ENCODE results near the gene ZNF669.

GRCh38 chr1:247105966-247106365 is 1.8 kb upstream of the ZNF669 start:
- no peak for TF ChIP-seq CHD2 (IDR thresholded peaks at IDR 0.05; ENCODE audit: low read length, partially characterized antibody)
- TF ChIP-seq CTCF (IDR thresholded peaks at IDR 0.05): no peak
- TF ChIP-seq POLR2AphosphoS5 (IDR thresholded peaks at IDR 0.05; ENCODE audit: low read depth, low read length): no peak
- no peak for TF ChIP-seq NRF1 (IDR thresholded peaks at IDR 0.05; ENCODE audit: low read depth, low read length)
- TF ChIP-seq, protein P1, sequence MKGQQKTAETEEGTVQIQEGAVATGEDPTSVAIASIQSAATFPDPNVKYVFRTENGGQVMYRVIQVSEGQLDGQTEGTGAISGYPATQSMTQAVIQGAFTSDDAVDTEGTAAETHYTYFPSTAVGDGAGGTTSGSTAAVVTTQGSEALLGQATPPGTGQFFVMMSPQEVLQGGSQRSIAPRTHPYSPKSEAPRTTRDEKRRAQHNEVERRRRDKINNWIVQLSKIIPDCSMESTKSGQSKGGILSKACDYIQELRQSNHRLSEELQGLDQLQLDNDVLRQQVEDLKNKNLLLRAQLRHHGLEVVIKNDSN (IDR thresholded peaks at IDR 0.05; ENCODE audit: borderline replicate concordance, low read depth): no peak
- no peak for TF ChIP-seq EP300 (IDR thresholded peaks at IDR 0.05; ENCODE audit: borderline replicate concordance in 1 of 2, low read depth in 1 of 2, low read length in 1 of 2)
- TF ChIP-seq YY1 (IDR thresholded peaks at IDR 0.05; ENCODE audit: low read depth): no peak

All from SK-N-SH (cell line).